H1 (cell line): Measurements from ENCODE around the gene BABAM2. TPM values are rescaled to one million over a fixed set of nuclear protein-coding genes. Genes with fewer than 3 reads are reported as not detected.

Source experiments
- CTCF ChIA-PET: fragments of 300-600 bp; sonication (Branson Sonifier 250); formaldehyde crosslinking; loops from one replicate; lab custom pipeline; 2021; ENCODE audit not compliant: partially characterized antibody; lab: Charles Lee
- POLR2A ChIA-PET: fragments of 300-600 bp; sonication (Branson Sonifier 250); formaldehyde crosslinking; loops from one replicate; lab custom pipeline; 2021; ENCODE audit warnings: inconsistent platforms; ENCODE audit not compliant: partially characterized antibody; lab: Charles Lee
- DNase-seq, 2 experiments: peaks; one replicate each; pipeline versions ENCODE4 v3.0.0 to v3.0.0-alpha.2; 2010 to 2022; ENCODE audit warnings: low spot score in 2 of 2, low read depth in 1 of 2, mixed read lengths in 1 of 2
- FAIRE-seq: peaks from 2 replicates; lab custom pipeline; 2011; peaks lifted over from hg19 to GRCh38; lab: Jason Lieb, UNC
- H2AFZ ChIP-seq: 2 replicates; pipeline ENCODE4 v1.8.1; 2012; ENCODE audit warnings: low read length, inconsistent platforms
- H2AK5ac ChIP-seq: 2 replicates; pipeline ENCODE4 v1.6.1; 2013; ENCODE audit warnings: low read depth, low read length
- H2BK120ac ChIP-seq: replicated peaks from 2 replicates; pipeline ENCODE3; 2013; ENCODE audit warnings: low read depth, low read length, inconsistent platforms
- H2BK12ac ChIP-seq: 2 replicates; pipeline ENCODE4 v1.6.1; 2013; ENCODE audit warnings: low read depth, low read length
- H2BK15ac ChIP-seq: 2 replicates; pipeline ENCODE4 v1.6.1; 2013; ENCODE audit warnings: low read length
- H2BK20ac ChIP-seq: 2 replicates; pipeline ENCODE4 v1.6.1; 2013; ENCODE audit warnings: low read length
- H2BK5ac ChIP-seq: 2 replicates; pipeline ENCODE4 v1.6.1; 2013; ENCODE audit warnings: low read depth, low read length
- H3K14ac ChIP-seq: 2 replicates; pipeline ENCODE4 v1.6.1; 2013; ENCODE audit warnings: inconsistent platforms; ENCODE audit not compliant: insufficient read length
- H3K18ac ChIP-seq: 2 replicates; pipeline ENCODE4 v1.6.1; 2013; ENCODE audit warnings: low read length; ENCODE audit errors: extremely low read depth
- H3K23ac ChIP-seq: 2 replicates; pipeline ENCODE4 v1.6.1; 2013; ENCODE audit warnings: inconsistent platforms; ENCODE audit not compliant: insufficient read length
- H3K23me2 ChIP-seq: 2 replicates; pipeline ENCODE4 v1.6.1; 2013; ENCODE audit warnings: low read depth, low read length
- H3K27ac ChIP-seq: 2 replicates; pipeline ENCODE4 v1.6.1; 2011; ENCODE audit warnings: low read depth, low read length, inconsistent platforms
- H3K27me3 ChIP-seq, 4 experiments: replicated peaks in 1 of 4; 1 replicate in 1 of 4; 2 replicates in 3 of 4; pipeline versions ENCODE4 v1.6.1 to v1.8.1; 2011 to 2013; ENCODE audit warnings: low read length in 3 of 4, mild to moderate bottlenecking in 3 of 4, inconsistent platforms in 2 of 4, mixed read lengths in 2 of 4, moderate library complexity in 1 of 4; ENCODE audit not compliant: control insufficient read depth in 3 of 4, insufficient read depth in 3 of 4; ENCODE audit errors: extremely low read depth in 1 of 4
- H3K36me3 ChIP-seq, 4 experiments: 2 replicates each; pipeline versions ENCODE4 v1.6.1 to v1.8.1; 2011 to 2013; ENCODE audit warnings: mild to moderate bottlenecking in 4 of 4, low read length in 3 of 4, moderate library complexity in 2 of 4, control low read depth in 1 of 4, inconsistent platforms in 1 of 4; ENCODE audit not compliant: insufficient read depth in 4 of 4, control insufficient read depth in 2 of 4
- H3K4ac ChIP-seq: replicated peaks from 2 replicates; pipeline ENCODE3; 2013; ENCODE audit warnings: low read length, low read depth, mixed read lengths, inconsistent platforms; ENCODE audit not compliant: insufficient read length
- H3K4me1 ChIP-seq, 4 experiments: replicated peaks in 1 of 4; 1 replicate in 1 of 4; 2 replicates in 3 of 4; pipeline versions ENCODE4 v1.6.1 to v1.8.1; 2011 to 2013; ENCODE audit warnings: low read length in 3 of 4, inconsistent platforms in 2 of 4, mixed read lengths in 1 of 4; ENCODE audit not compliant: insufficient read depth in 4 of 4, control insufficient read depth in 3 of 4
- H3K4me2 ChIP-seq, 2 experiments: 2 replicates each; pipeline versions ENCODE4 v1.6.1 to v1.8.1; 2011 to 2013; ENCODE audit warnings: low read depth in 2 of 2, low read length in 2 of 2, control low read depth in 1 of 2, inconsistent platforms in 1 of 2, mild to moderate bottlenecking in 1 of 2; ENCODE audit not compliant: insufficient read depth in 1 of 2
- H3K4me3 ChIP-seq, 4 experiments: fragments of 200-600, 300-600 bp in 1 of 4; sonication (generic), shearing (Covaris generic), sonication (Bioruptor Twin) in 1 of 4; 2 replicates each; pipeline versions ENCODE4 v1.5.1 to v1.8.1; 2011 to 2016; ENCODE audit warnings: low read length in 4 of 4, low read depth in 3 of 4, control low read depth in 2 of 4, inconsistent platforms in 2 of 4, mild to moderate bottlenecking in 2 of 4, mixed read lengths in 1 of 4, moderate library complexity in 1 of 4; ENCODE audit not compliant: insufficient read depth in 2 of 4; ENCODE audit errors: extremely low read depth in 1 of 4
- H3K56ac ChIP-seq: replicated peaks from 2 replicates; pipeline ENCODE3; 2013; ENCODE audit warnings: low read depth, mild to moderate bottlenecking, mixed read lengths, low read length, inconsistent platforms; ENCODE audit not compliant: insufficient read length
- H3K79me1 ChIP-seq: 2 replicates; pipeline ENCODE4 v1.6.1; 2013; ENCODE audit warnings: low read depth, low read length, control low read depth
- H3K79me2 ChIP-seq, 2 experiments: 2 replicates each; pipeline versions ENCODE4 v1.6.1 to v1.8.1; 2012 to 2013; ENCODE audit warnings: low read length in 2 of 2, mild to moderate bottlenecking in 2 of 2, inconsistent platforms in 1 of 2; ENCODE audit not compliant: insufficient read depth in 2 of 2, control insufficient read depth in 1 of 2
- H3K9ac ChIP-seq, 4 experiments: replicated peaks in 1 of 4; 1 replicate in 1 of 4; 2 replicates in 3 of 4; pipeline versions ENCODE4 v1.6.1 to v1.8.1; 2011 to 2013; ENCODE audit warnings: low read depth in 3 of 4, low read length in 3 of 4, control low read depth in 2 of 4, mild to moderate bottlenecking in 2 of 4, moderate library complexity in 2 of 4, inconsistent platforms in 1 of 4; ENCODE audit errors: extremely low read depth in 1 of 4
- H3K9me3 ChIP-seq, 2 experiments: 2 replicates each; pipeline versions ENCODE4 v1.6.1 to v1.8.1; 2012 to 2013; ENCODE audit warnings: mild to moderate bottlenecking in 2 of 2, moderate library complexity in 2 of 2, control low read depth in 1 of 2, inconsistent platforms in 1 of 2, low read depth in 1 of 2, low read length in 1 of 2, mixed read lengths in 1 of 2; ENCODE audit not compliant: insufficient read depth in 2 of 2
- H4K20me1 ChIP-seq, 2 experiments: replicated peaks in 1 of 2; 2 replicates each; pipeline versions ENCODE3 to v1.8.1; 2011 to 2013; ENCODE audit warnings: inconsistent platforms in 2 of 2, low read length in 2 of 2, mild to moderate bottlenecking in 1 of 2; ENCODE audit not compliant: insufficient read depth in 2 of 2, control insufficient read depth in 1 of 2
- H4K5ac ChIP-seq: 2 replicates; pipeline ENCODE4 v1.6.1; 2013; ENCODE audit warnings: low read length, low read depth, mixed read lengths, inconsistent platforms; ENCODE audit not compliant: insufficient read length
- H4K8ac ChIP-seq: 2 replicates; pipeline ENCODE4 v1.8.0; 2013; ENCODE audit warnings: mild to moderate bottlenecking, moderate library complexity, low read length, inconsistent platforms; ENCODE audit not compliant: insufficient read depth; ENCODE audit errors: extremely low read depth
- H4K91ac ChIP-seq: replicated peaks from 2 replicates; pipeline ENCODE3; 2013; ENCODE audit warnings: low read length, mixed read lengths, inconsistent platforms; ENCODE audit not compliant: insufficient read length
- ATF2 ChIP-seq: IDR thresholded peaks from 2 replicates; pipeline ENCODE4 v1.6.1; 2012; ENCODE audit warnings: low read length, inconsistent platforms
- BACH1 ChIP-seq: IDR thresholded peaks from 2 replicates; pipeline ENCODE4 v1.6.1; 2012; ENCODE audit warnings: low read length, improper control_type of control experiment
- CHD2 ChIP-seq: IDR thresholded peaks from 2 replicates; pipeline ENCODE4 v1.6.1; 2012; ENCODE audit warnings: low read length, improper control_type of control experiment
- EP300 ChIP-seq, 2 experiments: IDR thresholded peaks; 1 replicate in 1 of 2; 2 replicates in 1 of 2; pipeline ENCODE4 v1.6.1; 2011 to 2012; ENCODE audit warnings: low read depth in 2 of 2, low read length in 2 of 2, mild to moderate bottlenecking in 2 of 2, borderline replicate concordance in 1 of 2, inconsistent platforms in 1 of 2, moderate library complexity in 1 of 2
- GABPA ChIP-seq: IDR thresholded peaks from 2 replicates; pipeline ENCODE4 v1.6.1; 2011; ENCODE audit warnings: mild to moderate bottlenecking, low read length, moderate library complexity, borderline replicate concordance; ENCODE audit not compliant: insufficient read depth
- KDM1A ChIP-seq: fragments of 200-600, 300-600 bp; sonication (generic); IDR thresholded peaks from 2 replicates; pipeline ENCODE4 v1.7.1; 2016; ENCODE audit warnings: mild to moderate bottlenecking, low read length, borderline replicate concordance
- KDM5A ChIP-seq: fragments of 200-600 bp; IDR thresholded peaks from 2 replicates; pipeline ENCODE4 v1.7.1; 2012; ENCODE audit warnings: mild to moderate bottlenecking, low read length, inconsistent platforms, mixed read lengths
- POLR2AphosphoS5 ChIP-seq: IDR thresholded peaks from 2 replicates; pipeline ENCODE4 v1.6.1; 2011; ENCODE audit warnings: low read depth, low read length
- RXRA ChIP-seq: IDR thresholded peaks from 2 replicates; pipeline ENCODE4 v1.6.1; 2011; ENCODE audit warnings: low read depth, mild to moderate bottlenecking, low read length, moderate library complexity; ENCODE audit not compliant: insufficient read depth
- SP2 ChIP-seq: IDR thresholded peaks from 2 replicates; pipeline ENCODE4 v1.6.1; 2012; ENCODE audit warnings: mild to moderate bottlenecking, low read length, inconsistent platforms
- SUZ12 ChIP-seq: fragments of 200-600 bp; sonication (generic); IDR thresholded peaks from 2 replicates; pipeline ENCODE4 v1.6.1; 2012; ENCODE audit warnings: mild to moderate bottlenecking, inconsistent platforms, low read length, moderate library complexity, mixed read lengths
- ZNF274 ChIP-seq: IDR thresholded peaks from 2 replicates; pipeline ENCODE4 v1.7.0; 2012; ENCODE audit warnings: low read length, borderline replicate concordance; ENCODE audit errors: extremely low read depth
- WGBS, 2 experiments: shearing (Covaris generic) in 1 of 2; methylation state at CpG; one replicate each; pipeline versions ENCODE4 v1.1.6 to v1.1.7; 2013 to 2015; ENCODE audit warnings: low lambda C conversion rate in 2 of 2, mixed read lengths in 2 of 2, inconsistent platforms in 1 of 2, low coverage in 1 of 2, missing lambda C conversion rate in 1 of 2; ENCODE audit not compliant: insufficient replicate concordance in 2 of 2, insufficient coverage in 1 of 2, insufficient read length in 1 of 2; ENCODE audit errors: extremely low coverage in 1 of 2, missing lambda C conversion rate in 1 of 2; 5-methylcytosine and 5-hydroxymethylcytosine counted together
- polyA plus RNA-seq, 7 experiments: library from polyadenylated mRNA; depleted of rRNA in 3 of 7; stranded (reverse) in 5 of 7; unstranded in 2 of 7; fragments of >200 nt in 5 of 7; fragments of 200-250 nt in 2 of 7; gene quantifications; 1 replicate in 5 of 7; 2 replicates in 1 of 7; 4 replicates in 1 of 7; pipeline versions ENCODE4 v1.2.1 to v1.2.3, GENCODE V29; 2011 to 2013; ENCODE audit warnings: missing spikeins in 2 of 7, mixed read lengths in 2 of 7
- total RNA-seq: library from RNA; stranded (reverse); fragmentation: NEBNext Ultra II Directional; extraction: Animal tissue kit (Norgen Biotek cat#: 25700); gene quantifications from 2 replicates; pipeline ENCODE4 v1.2.1, GENCODE V29; 2021
- TF ChIP-seq, protein P1 (sequence below): IDR thresholded peaks from 2 replicates; pipeline ENCODE4 v1.6.1; 2012; ENCODE audit warnings: inconsistent platforms

The BABAM2 gene
- total and polyA plus RNA-seq, 2 of the 8 experiments (the other 6 are each of a cell fraction or from before 2014, with no cell fraction given): 15.8 to 20.9 TPM

GRCh38 chr2:27844821-27845255, 45.7 kb upstream of the BABAM2 start:
- H3K9me3 ChIP-seq: no peaks in the 10 kb centered on the region
- no peak overlapping the region for H4K8ac ChIP-seq
- DNase-seq: no peak
- H3K4me2 ChIP-seq: no peak overlapping the region
- H3K9ac ChIP-seq: no peak overlapping the region
- H4K20me1 ChIP-seq: no peaks in the 10 kb centered on the region
- no peak overlapping the region for H2BK15ac ChIP-seq
- H3K23ac ChIP-seq: no peak overlapping the region
- no peak overlapping the region for H3K56ac ChIP-seq
- H2AK5ac ChIP-seq: no peak overlapping the region
- H4K91ac ChIP-seq: no peak overlapping the region
- H3K4me1 ChIP-seq: no peaks in the 10 kb centered on the region
- H3K79me1 ChIP-seq: no peaks in the 10 kb centered on the region
- 92% methylated on average over 4 of the region's 4 CpGs; no CpG with 5 or more reads in 1 of the 2 experiments for WGBS, 2 experiments
- H3K14ac ChIP-seq: no peak overlapping the region
- H3K4me3 ChIP-seq: no peak overlapping the region
- no peak overlapping the region for H2BK120ac ChIP-seq
- H2BK5ac ChIP-seq: no peak overlapping the region
- POLR2A ChIA-PET: no interaction called here
- no peak overlapping the region for H3K4ac ChIP-seq
- no peak overlapping the region for H3K18ac ChIP-seq
- no peak overlapping the region for H2BK20ac ChIP-seq
- H4K5ac ChIP-seq: no peak overlapping the region
- no peaks in the 10 kb centered on the region for H3K23me2 ChIP-seq
- H3K27me3 ChIP-seq: no peaks in the 10 kb centered on the region
- CTCF ChIA-PET: no interaction called here
- H3K36me3 ChIP-seq: no peaks in the 10 kb centered on the region
- FAIRE-seq: no peak
- no peak overlapping the region for H3K27ac ChIP-seq
- no peak overlapping the region for H2AFZ ChIP-seq
- no peaks in the 10 kb centered on the region for H3K79me2 ChIP-seq
- H2BK12ac ChIP-seq: no peak overlapping the region
- no peak for TF ChIP-seq KDM5A
- no peak for TF ChIP-seq KDM1A
- no peak for TF ChIP-seq ATF2
- no peak for TF ChIP-seq GABPA
- no peak for TF ChIP-seq POLR2AphosphoS5
- no peak for TF ChIP-seq EP300 (IDR thresholded peaks at IDR 0.05; ENCODE audit: borderline replicate concordance in 1 of 2, low read depth in 2 of 2, low read length in 2 of 2)
- TF ChIP-seq BACH1: no peak
- TF ChIP-seq SUZ12: no peak
- TF ChIP-seq RXRA: no peak
- TF ChIP-seq ZNF274: no peak
- TF ChIP-seq SP2: no peak
- no peak for TF ChIP-seq CHD2
- TF ChIP-seq, protein P1, sequence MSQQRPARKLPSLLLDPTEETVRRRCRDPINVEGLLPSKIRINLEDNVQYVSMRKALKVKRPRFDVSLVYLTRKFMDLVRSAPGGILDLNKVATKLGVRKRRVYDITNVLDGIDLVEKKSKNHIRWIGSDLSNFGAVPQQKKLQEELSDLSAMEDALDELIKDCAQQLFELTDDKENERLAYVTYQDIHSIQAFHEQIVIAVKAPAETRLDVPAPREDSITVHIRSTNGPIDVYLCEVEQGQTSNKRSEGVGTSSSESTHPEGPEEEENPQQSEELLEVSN: no peak
